MCF 10A (cell line): ENCODE results near the gene THAP4. TPM values are rescaled to one million over a fixed set of nuclear protein-coding genes. Genes with fewer than 3 reads are reported as not detected.

Experiments
- BruUV-seq: library from RNA; stranded (reverse); fragments of 400-500 nt; replicated peaks from 2 replicates; lab custom pipeline; 2021; lab: Mats Ljungman, UMichigan
- CTCF ChIA-PET: fragments of 300-600 bp; sonication (Branson Sonifier 250); formaldehyde crosslinking; extraction: SDS; loops from one replicate; lab custom pipeline; 2021; ENCODE audit warnings: antibody characterized with exemption, inconsistent platforms; lab: Yijun Ruan, JAX
- POLR2A ChIA-PET: fragments of 300-600, 350-650 bp; sonication (Branson Sonifier 250); formaldehyde crosslinking; extraction: SDS; loops from one replicate; lab custom pipeline; 2020; ENCODE audit warnings: antibody characterized with exemption, inconsistent platforms; lab: Yijun Ruan, JAX
- DNase-seq: peaks from one replicate; pipeline ENCODE4 v3.0.0-alpha.2; 2018; ENCODE audit not compliant: unreplicated experiment
- H3K27ac Mint-ChIP-seq: one replicate; pipeline ENCODE4 v1.8.0; 2022; ENCODE audit warnings: mild to moderate bottlenecking, low read depth, mixed read lengths; ENCODE audit not compliant: unreplicated experiment
- H3K27me3 Mint-ChIP-seq: one replicate; pipeline ENCODE4 v1.8.0; 2022; ENCODE audit warnings: mixed read lengths; ENCODE audit not compliant: insufficient read depth, unreplicated experiment
- H3K36me3 Mint-ChIP-seq: one replicate; pipeline ENCODE4 v1.8.0; 2022; ENCODE audit warnings: mild to moderate bottlenecking, moderate library complexity, mixed read lengths; ENCODE audit not compliant: insufficient read depth, unreplicated experiment
- H3K4me1 Mint-ChIP-seq: one replicate; pipeline ENCODE4 v1.8.0; 2022; ENCODE audit warnings: mixed read lengths; ENCODE audit not compliant: insufficient read depth, unreplicated experiment
- H3K4me3 Mint-ChIP-seq: one replicate; pipeline ENCODE4 v1.8.0; 2022; ENCODE audit warnings: mild to moderate bottlenecking, moderate library complexity, mixed read lengths; ENCODE audit not compliant: unreplicated experiment
- H3K9me3 Mint-ChIP-seq: one replicate; pipeline ENCODE4 v1.8.0; 2022; ENCODE audit warnings: mixed read lengths; ENCODE audit not compliant: unreplicated experiment
- CTCF ChIP-seq: fragments of 200-600 bp; IDR thresholded peaks from one replicate; pipeline ENCODE4 v1.8.0; 2022; ENCODE audit warnings: antibody characterized with exemption, mild to moderate bottlenecking; ENCODE audit not compliant: unreplicated experiment
- intact Hi-C: fragments of 100-400 bp; cut with micrococcal nuclease; formaldehyde crosslinking; loops from 2 replicates; pipeline ENCODE4 v1.14.1; 2022
- total RNA-seq: library from RNA; stranded (reverse); gene quantifications from 2 replicates; pipeline ENCODE4 v1.2.3, GENCODE V29; 2022

Gene THAP4
- total RNA-seq, 1 experiment from 2014 or later: 91.8 TPM

- Mint-ChIP-seq H3K27me3 (no peaks in the 10 kb centered on the region), H3K36me3 (peaks cover 11% of the 10 kb centered on the region), H3K27ac (peak overlapping the region; percentile 86), H3K9me3 (no peaks in the 10 kb centered on the region), H3K4me3 (peak overlapping the region; percentile 90), H3K4me1 (peaks cover 37% of the 10 kb centered on the region)
- BruUV-seq: TSS peak; percentile 51
- DNase-seq: no peak
- no peak for TF ChIP-seq CTCF
- ChIA-PET POLR2A (interaction anchor here (0.7 to 2.8 kb wide), 14 partner anchors 10 to 536 kb away, joined by 3 to 26 read pairs (median 3); partner anchors contain the start of genes BOK, D2HGDH, DTYMK and ING5), CTCF (interaction anchor here (1.0 kb wide), 1 partner anchor 54 kb away, joined by 3 read pairs; no protein-coding TSS in a partner anchor)
- intact Hi-C loops: loop anchor here (10.0 kb wide), 1 partner anchor 283 kb away; the partner anchor contains the start of gene FARP2
Observed at GRCh38 chr2:241637795-241638660, 1.1 kb upstream of the THAP4 start.

- Mint-ChIP-seq H3K4me1 (peaks cover 29% of the 10 kb centered on the region), H3K27me3 (no peaks in the 10 kb centered on the region), H3K27ac (peak overlapping the region; percentile 86), H3K4me3 (peak overlapping the region; percentile 90), H3K9me3 (no peaks in the 10 kb centered on the region), H3K36me3 (peaks cover 22% of the 10 kb centered on the region)
- CTCF ChIA-PET: no interaction called here
- POLR2A ChIA-PET: interaction anchor here (0.6 to 2.8 kb wide), 12 partner anchors 10 to 1241 kb away, joined by 3 to 26 read pairs (median 3); partner anchors contain the start of genes D2HGDH, DTYMK, ING5 and MTERF4
- no TSS peak for BruUV-seq
- intact Hi-C loops: loop anchor here (10.0 kb wide), 1 partner anchor 282 kb away; the partner anchor contains the start of gene FARP2
- peak; percentile 46 for DNase-seq
- TF ChIP-seq CTCF: no peak
Observed at GRCh38 chr2:241636182-241637017, 558 bp downstream of the THAP4 start.

- DNase-seq: peak; percentile 20
- CTCF ChIA-PET: interaction anchor here (0.6 kb wide), 1 partner anchor 590 kb away, joined by 5 read pairs; no protein-coding TSS in a partner anchor
- H3K36me3 Mint-ChIP-seq: peaks cover 29% of the 10 kb centered on the region
- intact Hi-C loops: loop anchor here (10.0 kb wide), 1 partner anchor 281 kb away; the partner anchor contains the start of gene FARP2
- POLR2A ChIA-PET: interaction anchor here (0.6 to 1.8 kb wide), 7 partner anchors 10 to 1241 kb away, joined by 3 to 4 read pairs (median 3); partner anchors contain the start of genes D2HGDH and DTYMK
- H3K4me3 Mint-ChIP-seq: peak overlapping the region; percentile 90
- TSS peak; percentile 30 for BruUV-seq
- peak overlapping the region; percentile 70 for H3K27ac Mint-ChIP-seq
- no peaks in the 10 kb centered on the region for H3K27me3 Mint-ChIP-seq
- H3K9me3 Mint-ChIP-seq: no peaks in the 10 kb centered on the region
- peaks cover 22% of the 10 kb centered on the region for H3K4me1 Mint-ChIP-seq
- TF ChIP-seq CTCF: no peak
Observed at GRCh38 chr2:241635756-241636155, 1.2 kb downstream of the THAP4 start.
